Ascending aorta (tissue), 2 donors: ENCODE data around the gene LHX4. TPM values are rescaled to one million over a fixed set of nuclear protein-coding genes. Genes with fewer than 3 reads are reported as not detected.

Experiments
- DNase-seq, 2 donors: peaks; one replicate each; pipeline ENCODE4 v3.0.0-alpha.2; 2019; ENCODE audit warnings: low spot score in 2 of 2
- H3K27ac ChIP-seq, 2 donors: fragments of 200-600 bp; sonication (generic); one replicate each; pipeline ENCODE4 v1.5.1; 2016 to 2017; ENCODE audit warnings: mild to moderate bottlenecking in 1 of 2
- H3K27me3 ChIP-seq: fragments of 200-600 bp; sonication (generic); one replicate; pipeline ENCODE4 v1.5.1; 2017
- H3K36me3 ChIP-seq, 2 donors: fragments of 200-600 bp; sonication (generic); one replicate each; pipeline ENCODE4 v1.5.1; 2016
- H3K4me1 ChIP-seq, 2 donors: fragments of 200-600 bp; sonication (generic); one replicate each; pipeline ENCODE4 v1.5.1; 2016 to 2017; ENCODE audit warnings: mild to moderate bottlenecking in 1 of 2
- H3K4me3 ChIP-seq, 2 donors: fragments of 200-600 bp; sonication (generic); one replicate each; pipeline ENCODE4 v1.5.1; 2016 to 2017; ENCODE audit warnings: mild to moderate bottlenecking in 1 of 2
- H3K9me3 ChIP-seq, 2 donors: fragments of 200-600 bp; sonication (generic); one replicate each; pipeline ENCODE4 v1.5.1; 2016
- intact Hi-C: fragments of 100-400 bp; cut with DNase I; formaldehyde crosslinking; loops from one replicate; pipeline ENCODE4 v1.15.1; 2023
- total RNA-seq: library from RNA; depleted of rRNA; stranded (reverse); fragments of >200 nt; gene quantifications from one replicate; pipeline ENCODE4 v1.1.0, GENCODE V29; 2016
- TF ChIP-seq, protein P1 (sequence below), 3 experiments: fragments of 200-600 bp in 2 of 3; fragments of 450-650 bp in 1 of 3; sonication (generic) in 2 of 3; IDR thresholded peaks; one replicate each; pipeline ENCODE4 v1.5.1; 2016 to 2019; ENCODE audit warnings: antibody characterized with exemption in 3 of 3, mild to moderate bottlenecking in 1 of 3, moderate library complexity in 1 of 3

LHX4 gene
- total RNA-seq, 1 donor from 2014 or later: not detected

DNA sequence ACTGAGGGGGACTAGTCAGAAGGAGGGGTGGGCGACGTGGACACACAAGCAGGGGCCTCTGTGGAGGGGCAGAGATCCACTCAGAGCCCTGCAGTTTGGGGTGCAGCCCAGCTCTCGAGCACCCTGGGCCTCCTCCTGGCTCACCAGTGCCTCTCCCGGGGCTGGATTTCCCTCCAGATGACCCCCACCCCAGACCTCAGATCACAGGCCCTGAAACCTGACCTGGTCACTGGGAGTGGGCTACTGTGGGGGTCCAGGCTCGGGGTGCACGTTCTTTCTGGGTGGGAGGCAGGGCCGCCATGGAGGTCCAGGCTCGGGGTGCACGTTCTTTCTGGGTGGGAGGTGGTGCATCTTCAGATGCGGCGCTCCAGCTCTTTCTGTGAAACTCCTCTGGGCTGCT is 10.3 kb upstream of the LHX4 start:
- Histone ChIP-seq H3K27ac (no peak overlapping the region), H3K4me3 (no peak overlapping the region), H3K4me1 (no peaks in the 10 kb centered on the region), H3K36me3 (no peaks in the 10 kb centered on the region), H3K9me3 (no peaks in the 10 kb centered on the region), H3K27me3 (no peaks in the 10 kb centered on the region)
- TF ChIP-seq, protein P1, sequence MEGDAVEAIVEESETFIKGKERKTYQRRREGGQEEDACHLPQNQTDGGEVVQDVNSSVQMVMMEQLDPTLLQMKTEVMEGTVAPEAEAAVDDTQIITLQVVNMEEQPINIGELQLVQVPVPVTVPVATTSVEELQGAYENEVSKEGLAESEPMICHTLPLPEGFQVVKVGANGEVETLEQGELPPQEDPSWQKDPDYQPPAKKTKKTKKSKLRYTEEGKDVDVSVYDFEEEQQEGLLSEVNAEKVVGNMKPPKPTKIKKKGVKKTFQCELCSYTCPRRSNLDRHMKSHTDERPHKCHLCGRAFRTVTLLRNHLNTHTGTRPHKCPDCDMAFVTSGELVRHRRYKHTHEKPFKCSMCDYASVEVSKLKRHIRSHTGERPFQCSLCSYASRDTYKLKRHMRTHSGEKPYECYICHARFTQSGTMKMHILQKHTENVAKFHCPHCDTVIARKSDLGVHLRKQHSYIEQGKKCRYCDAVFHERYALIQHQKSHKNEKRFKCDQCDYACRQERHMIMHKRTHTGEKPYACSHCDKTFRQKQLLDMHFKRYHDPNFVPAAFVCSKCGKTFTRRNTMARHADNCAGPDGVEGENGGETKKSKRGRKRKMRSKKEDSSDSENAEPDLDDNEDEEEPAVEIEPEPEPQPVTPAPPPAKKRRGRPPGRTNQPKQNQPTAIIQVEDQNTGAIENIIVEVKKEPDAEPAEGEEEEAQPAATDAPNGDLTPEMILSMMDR (IDR thresholded peaks at IDR 0.05): no peak
- intact Hi-C loops: no loop called here
- no peak for DNase-seq

- Histone ChIP-seq H3K4me3 (no peak overlapping the region), H3K27ac (no peak overlapping the region), H3K9me3 (no peaks in the 10 kb centered on the region), H3K36me3 (no peaks in the 10 kb centered on the region), H3K27me3 (no peaks in the 10 kb centered on the region), H3K4me1 (no peaks in the 10 kb centered on the region)
- DNase-seq: no peak
- TF ChIP-seq, protein P1 (IDR thresholded peaks at IDR 0.05): no peak
- intact Hi-C loops: no loop called here
Measured at GRCh38 chr1:180221462-180221861, 8.6 kb upstream of the LHX4 start.

GRCh38 chr1:180224902-180225301 is 5.2 kb upstream of the LHX4 start:
- TF ChIP-seq, protein P1 (IDR thresholded peaks at IDR 0.05): no peak
- Histone ChIP-seq H3K4me1 (peaks cover 7 to 10% of the 10 kb centered on the region in 2 donors), H3K4me3 (no peak overlapping the region), H3K9me3 (no peaks in the 10 kb centered on the region), H3K27ac (no peak overlapping the region), H3K36me3 (no peaks in the 10 kb centered on the region), H3K27me3 (peaks cover 11% of the 10 kb centered on the region)
- intact Hi-C loops: no loop called here
- DNase-seq: no peak

GRCh38 chr1:180225403-180225802 is 4.7 kb upstream of the LHX4 start:
- DNase-seq: no peak
- Histone ChIP-seq H3K4me1 (peaks cover 12 to 14% of the 10 kb centered on the region in 2 donors), H3K27me3 (peaks cover 14% of the 10 kb centered on the region), H3K4me3 (no peak overlapping the region), H3K9me3 (no peaks in the 10 kb centered on the region), H3K36me3 (no peaks in the 10 kb centered on the region), H3K27ac (no peak overlapping the region)
- TF ChIP-seq, protein P1 (IDR thresholded peaks at IDR 0.05): no peak
- intact Hi-C loops: no loop called here

DNA sequence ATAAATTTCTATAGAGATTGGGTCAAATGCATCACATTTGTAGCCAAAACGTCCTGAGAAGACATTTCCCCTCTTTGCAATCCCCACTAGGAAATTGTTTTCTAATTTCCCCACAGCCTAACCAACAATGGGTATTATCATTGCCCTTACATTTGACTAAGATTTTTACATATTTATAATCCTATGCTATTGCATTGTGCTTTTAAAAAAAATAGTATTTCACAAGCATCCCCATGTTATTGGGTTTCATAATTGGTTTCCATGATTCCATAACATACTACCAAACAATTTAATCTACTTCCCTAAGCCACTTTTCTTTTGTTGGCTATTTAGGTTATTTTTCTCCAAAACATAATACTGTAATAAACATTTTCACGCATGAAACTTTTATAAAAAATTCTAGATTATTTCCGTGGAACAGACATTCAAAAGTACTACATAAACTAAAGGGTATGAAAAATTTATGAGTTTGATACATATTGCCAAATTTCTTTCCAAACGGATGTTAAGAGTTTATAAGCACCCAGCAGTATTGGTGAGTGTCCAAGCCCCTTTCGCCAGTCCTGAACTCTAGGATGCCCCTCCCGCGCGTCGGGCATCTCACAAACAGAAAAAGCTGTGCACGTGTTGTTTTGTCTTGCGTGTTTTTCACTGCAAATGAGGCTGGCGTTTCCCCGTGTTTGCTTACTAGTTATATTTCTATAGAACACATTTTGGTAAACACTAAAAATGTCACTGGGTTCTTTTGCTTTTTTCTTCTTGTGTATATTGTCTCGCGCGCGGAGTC is 2.0 kb upstream of the LHX4 start:
- no peak for DNase-seq

More for the DNA sequence above, 2.0 kb upstream of the LHX4 start:
- Histone ChIP-seq H3K27me3 (peaks cover 34% of the 10 kb centered on the region), H3K9me3 (no peaks in the 10 kb centered on the region), H3K4me1 (peaks cover 18 to 26% of the 10 kb centered on the region in 2 donors), H3K27ac (no peak overlapping the region), H3K36me3 (no peaks in the 10 kb centered on the region), H3K4me3 (no peak overlapping the region)
- TF ChIP-seq, protein P1 (IDR thresholded peaks at IDR 0.05): no peak
- intact Hi-C loops: no loop called here
